ENCODE measurements around the gene STYXL1.

DNA sequence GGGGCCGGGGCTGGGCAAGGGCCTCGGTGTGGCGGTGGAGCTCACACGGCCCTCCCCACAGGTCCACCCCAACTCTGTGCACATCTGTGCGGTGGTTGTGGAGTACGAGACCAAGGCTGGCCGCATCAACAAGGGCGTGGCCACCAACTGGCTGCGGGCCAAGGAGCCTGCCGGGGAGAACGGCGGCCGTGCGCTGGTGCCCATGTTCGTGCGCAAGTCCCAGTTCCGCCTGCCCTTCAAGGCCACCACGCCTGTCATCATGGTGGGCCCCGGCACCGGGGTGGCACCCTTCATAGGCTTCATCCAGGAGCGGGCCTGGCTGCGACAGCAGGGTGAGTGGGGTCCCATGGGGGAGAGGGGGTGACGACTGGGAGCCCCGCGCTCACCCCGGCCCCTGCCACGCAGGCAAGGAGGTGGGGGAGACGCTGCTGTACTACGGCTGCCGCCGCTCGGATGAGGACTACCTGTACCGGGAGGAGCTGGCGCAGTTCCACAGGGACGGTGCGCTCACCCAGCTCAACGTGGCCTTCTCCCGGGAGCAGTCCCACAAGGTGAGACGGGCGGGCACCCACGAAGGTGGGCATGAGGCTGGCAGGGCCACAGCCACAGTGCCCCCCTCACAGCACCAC lies 62.2 kb downstream of the STYXL1 start:
- TF ChIP-seq ZNF331 (CRISPR knock-in tag; IDR thresholded peaks at IDR 0.05; ENCODE audit: low read depth) (no peak), ZNF114 (CRISPR knock-in tag; IDR thresholded peaks at IDR 0.05) (no peak)

Measured in GM23338 (cell line).